ENCODE data around the gene ASIC3.
A peak's percentile ranks its signal among the peaks of the same experiment; 100 is the strongest.

ASIC3 gene

DNA sequence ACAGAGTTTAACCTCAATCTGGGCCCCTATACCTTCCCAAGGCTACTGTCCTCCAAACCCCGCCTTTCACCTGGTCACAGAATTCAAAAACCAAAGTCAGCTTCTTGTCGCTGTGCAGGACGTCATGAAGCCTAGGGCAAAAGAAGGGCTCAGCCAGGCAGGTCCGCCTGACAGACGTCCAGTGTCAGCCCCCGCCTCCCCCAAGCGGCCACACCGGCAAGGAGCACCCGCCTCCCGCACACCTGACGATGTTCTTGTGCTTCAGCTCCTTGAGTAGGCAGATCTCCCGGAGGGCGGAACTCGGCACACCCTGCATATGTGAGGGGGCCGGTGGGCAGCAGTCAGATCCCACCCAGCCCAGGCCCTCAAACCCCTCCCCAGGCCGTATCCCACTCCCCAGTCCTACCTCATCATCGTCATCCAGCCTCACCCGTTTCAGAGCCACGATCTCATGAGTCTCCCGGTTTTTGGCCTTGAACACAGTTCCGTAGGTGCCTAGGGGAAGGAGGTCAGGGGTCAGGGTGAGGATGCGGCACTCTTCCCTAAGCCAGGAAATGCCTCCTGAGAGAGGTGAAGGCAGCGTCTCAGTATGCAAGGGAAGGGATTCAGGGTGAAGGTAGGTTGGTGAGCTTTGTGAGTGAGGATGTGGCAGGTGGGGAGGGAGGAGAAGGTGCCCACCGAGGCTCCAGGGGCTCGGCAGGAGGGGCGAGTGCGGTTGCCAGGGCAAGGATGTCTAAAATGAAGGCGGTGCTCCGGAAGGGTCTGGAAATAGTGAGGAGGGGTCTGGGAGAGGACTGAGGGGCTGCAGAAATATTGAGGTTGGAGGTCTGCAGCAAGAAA is 8.6 kb downstream of the ASIC3 start:
- DNase-seq (ENCODE audit: low read depth in 2 of 2), result no peak

DNA sequence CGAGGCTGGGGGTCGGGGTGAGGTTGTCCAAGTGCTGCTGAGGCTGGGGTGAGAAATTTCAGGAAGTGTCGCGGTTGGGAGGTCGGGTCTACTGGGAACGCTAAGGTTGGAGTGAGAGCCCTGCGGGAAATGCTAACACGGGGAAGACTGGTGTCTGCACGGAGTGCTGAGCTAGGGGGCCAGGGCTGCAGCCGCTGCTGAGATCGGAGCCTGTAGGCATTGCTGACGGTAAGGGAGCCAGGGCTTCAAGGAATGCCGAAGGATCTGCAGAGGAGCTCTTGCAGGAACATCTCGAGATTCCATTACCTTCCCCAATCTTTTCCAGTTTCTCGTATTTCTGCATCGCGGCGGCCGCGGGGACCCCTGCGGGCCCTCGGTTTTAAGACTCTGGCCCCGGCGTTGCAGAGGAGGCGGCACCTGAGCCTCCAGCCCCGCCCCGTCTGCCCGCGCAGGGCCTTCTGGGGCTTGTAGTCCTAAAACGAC is 9.2 kb downstream of the ASIC3 start, which contains the start of gene CDK5:
TSS of gene CDK5 (minus strand) at position 392 of the 483 bp plus-strand sequence. CDS start at position 343, 49 bp downstream.
- no peak for DNase-seq (ENCODE audit: low read depth in 2 of 2)

DNA sequence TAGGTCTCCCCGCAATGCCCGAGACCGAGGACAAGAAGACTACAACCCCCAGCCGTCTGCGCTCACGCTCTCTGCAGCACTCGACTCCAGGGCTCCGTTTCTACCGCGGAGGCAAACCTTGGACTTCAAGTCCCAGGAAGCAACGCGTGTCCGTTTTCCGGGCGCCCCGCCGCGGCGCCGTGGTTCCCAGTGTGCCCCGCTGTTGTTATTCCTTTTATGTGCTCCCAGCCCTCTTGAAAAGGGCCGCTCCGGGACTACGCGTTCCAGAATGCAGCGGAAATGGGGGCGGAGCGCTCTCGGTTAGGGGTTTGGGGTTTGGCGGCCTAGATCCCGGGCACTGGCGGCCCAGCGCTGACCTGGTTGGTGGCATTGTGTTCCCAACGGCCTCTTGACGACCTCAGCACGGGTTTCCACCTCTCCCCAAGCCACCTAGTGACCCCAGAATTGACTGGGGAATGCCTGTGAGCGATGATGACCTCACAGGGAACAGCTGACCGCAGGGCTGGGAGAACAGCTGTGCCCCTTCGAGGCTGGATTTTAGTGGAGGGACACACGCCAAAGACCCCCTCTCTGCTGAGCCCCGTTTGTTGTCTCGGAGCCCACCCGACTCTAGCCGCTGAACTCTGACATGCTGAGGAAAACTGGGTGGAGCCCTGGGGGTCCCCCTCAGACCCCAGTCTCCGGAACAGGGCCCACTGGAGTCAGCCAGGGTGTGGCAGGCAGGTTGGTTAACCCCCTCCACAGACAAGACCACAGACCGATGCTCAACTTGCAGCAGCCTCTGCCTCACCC is 9.9 kb downstream of the ASIC3 start:
- DNase-seq (ENCODE audit: low read depth in 2 of 2), result peak; percentile 87 to 93

DNA sequence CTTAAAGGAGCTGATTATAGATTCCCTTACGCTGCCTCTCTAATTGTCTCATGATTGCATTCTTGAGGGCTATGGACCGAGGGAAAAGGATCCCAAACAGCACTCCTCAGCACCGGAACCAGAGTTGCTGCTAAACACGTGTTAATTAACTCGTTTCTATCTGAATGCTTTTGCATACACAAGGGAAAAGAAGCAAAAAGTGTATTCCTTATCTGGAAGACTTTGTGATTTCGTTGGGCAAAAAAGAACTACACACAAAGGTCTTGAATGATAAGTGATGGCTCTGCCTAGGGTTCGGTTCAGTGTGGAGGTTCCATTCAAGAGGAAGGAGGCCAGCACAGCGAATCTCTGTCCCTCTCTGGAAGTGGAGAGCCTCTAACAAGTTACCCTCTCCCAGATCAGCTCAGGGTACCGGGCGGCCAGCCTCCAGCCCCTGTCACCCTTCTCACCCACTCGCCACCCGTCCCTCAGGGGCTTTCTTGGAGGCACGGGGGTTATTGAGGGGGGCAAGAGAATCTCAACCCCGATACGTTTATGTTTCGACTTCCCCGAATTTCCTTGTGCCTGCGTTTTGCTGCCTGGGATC is 10.5 kb downstream of the ASIC3 start:
- no peak for DNase-seq (ENCODE audit: low read depth in 2 of 2)

DNA sequence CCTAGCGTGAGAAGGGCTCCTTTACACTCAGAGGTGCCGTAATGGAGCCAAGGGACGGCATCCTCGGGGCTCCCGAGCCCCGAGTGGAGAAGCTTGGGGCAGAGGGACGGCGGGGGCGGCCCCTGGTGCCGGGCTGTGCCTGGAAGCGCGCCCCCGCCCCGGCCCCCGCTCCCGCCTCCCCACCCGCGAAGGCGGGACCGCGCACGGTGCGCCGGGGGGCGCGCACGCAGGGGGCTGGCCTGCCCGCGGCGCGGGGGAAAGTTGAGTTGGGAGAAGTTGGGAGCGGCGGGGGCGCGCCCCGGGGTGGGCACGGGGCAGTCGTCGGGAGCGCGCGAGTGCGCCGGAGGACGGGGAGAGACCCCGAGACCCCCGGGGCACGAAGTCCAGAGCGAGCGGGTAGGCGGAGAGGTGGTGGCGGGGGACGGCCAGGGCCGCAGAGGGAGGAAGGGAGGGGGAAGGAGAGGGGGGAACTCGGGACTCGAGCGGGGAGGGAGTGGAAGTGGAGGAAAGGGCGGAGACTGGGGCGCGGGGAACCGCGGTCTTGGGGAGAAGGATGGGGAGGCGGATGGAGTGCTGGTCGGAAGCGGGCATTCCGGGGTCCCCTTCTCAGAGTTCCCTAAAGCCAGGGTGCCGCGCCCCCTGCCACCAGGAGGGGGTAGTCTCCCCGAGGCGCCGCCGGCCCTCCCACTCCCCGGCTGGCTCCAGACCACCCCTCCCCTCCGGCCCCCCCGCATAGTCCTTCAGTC is 11.2 kb downstream of the ASIC3 start, which contains the start of gene SLC4A2:
TSS of gene SLC4A2 (plus strand) at position 223 of the 746 bp plus-strand sequence. CDS start 2,399 bp downstream, outside the sequence.
- peak in 1 of 2 donors; percentile 53 for DNase-seq (ENCODE audit: low read depth in 2 of 2)

DNA sequence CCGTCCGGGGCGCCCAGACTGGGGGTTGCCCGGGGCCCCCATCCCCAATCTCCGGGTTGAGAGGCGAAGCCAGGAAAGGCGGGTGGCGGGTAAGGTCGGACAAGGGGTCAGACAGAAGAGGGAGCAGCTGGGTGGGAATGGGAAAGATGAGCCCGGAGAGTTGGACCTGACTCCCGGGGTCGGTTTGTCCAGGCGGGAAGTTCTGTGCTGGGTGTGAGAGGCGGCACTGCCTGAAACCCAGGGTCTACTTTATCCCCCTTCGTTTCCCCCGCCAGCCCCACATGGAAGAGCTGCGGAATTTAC is 11.7 kb downstream of the ASIC3 start:
- DNase-seq (ENCODE audit: low read depth in 2 of 2), result no peak

DNA sequence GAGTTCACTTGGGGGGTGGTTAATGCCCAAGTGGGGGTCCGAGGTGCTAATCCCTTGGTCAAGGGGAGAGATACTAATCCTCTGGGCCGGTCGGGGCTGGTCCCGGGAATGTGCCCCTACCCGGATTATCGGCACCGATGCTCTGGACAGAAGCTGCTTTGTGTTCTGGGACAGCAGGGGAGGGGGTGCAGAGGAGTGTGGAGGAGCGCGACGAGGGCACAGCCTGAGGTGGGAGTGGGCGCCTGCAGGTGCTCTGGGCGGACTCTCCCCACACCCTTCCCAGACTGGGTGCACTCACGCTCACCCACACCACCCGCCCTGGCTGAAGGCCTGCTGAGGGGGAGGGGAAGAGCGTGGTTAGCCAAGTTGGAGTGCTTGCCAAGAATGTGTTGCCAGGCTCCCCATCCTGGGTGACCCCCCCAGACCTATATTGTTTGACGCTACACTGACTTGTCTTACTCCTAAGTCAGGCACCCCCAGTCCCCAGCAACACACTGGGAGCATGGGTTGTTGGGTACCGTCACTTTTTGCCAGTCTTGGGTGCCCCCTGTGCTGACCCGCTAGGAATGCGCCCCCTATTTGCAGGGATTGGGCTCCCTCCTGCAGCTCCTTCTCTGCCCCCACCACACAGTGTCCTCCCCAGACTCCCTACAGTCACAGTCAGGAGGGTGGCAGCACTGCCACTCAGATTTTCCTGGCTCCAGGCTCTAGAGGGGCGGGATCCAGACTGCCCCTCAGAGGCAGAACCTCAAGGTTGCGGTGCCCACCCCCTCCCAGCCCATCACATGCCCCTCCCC is 12.3 kb downstream of the ASIC3 start:
- no peak for DNase-seq (ENCODE audit: low read depth in 2 of 2)

DNA sequence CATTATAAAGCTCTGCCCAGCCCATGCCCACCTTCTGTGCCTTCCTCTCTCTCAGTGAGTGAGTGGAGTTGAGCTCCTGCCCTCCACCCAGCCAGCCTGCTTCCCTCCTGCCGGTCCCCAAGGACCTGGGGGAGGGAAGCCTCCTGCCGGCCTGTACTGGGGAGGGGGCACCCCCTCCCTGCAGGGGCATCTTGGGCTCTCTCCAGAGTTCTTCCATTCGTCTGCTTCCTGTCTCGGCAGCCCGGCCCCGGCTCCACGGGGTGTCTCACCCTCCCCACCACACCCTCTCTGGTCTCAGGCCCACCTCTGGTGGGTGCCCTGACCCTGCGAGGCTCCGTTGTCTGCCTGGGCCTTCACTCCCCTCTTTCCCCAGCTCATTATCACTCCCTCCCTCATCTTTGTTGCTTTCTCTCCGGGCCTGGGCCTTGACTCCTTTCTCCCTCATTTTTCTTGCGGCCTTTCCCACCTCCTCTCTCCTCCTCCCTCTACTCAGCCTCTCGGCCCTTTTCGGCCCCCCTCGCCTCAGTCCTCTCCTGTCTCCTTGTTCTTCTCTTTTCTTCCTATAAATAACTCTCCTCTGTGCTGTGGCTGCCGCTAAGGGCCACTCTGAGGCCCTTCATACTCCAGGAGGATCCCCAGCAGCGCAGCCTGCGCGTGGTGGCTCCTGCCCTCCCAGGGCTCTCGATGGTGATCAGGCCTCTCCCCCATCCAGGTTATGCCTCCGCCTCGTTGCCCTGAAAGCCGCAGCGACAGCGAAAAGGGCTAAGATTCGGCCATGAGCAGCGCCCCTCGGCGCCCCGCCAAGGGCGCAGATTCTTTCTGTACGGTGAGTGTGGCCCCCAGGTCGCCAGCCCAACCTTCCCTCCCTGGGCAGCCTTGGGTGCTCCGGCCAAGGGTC is 13.1 kb downstream of the ASIC3 start:
- no peak for DNase-seq (ENCODE audit: low read depth in 2 of 2)

DNA sequence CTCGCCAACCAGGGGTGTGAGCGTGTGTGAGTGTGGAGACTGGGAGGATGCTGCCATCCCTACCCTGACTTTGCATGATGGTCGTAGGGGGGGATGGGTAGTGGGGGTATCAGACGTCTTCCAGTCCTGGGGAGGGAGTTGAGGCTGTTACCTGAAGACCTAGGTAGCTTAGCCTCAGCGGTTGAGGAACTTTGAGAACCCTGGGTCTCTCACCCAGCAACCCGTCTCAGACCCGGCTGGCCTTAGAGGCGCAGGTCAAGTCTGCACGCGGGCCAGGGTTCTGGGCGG is 13.7 kb downstream of the ASIC3 start:
- DNase-seq (ENCODE audit: low read depth in 2 of 2), result no peak

DNA sequence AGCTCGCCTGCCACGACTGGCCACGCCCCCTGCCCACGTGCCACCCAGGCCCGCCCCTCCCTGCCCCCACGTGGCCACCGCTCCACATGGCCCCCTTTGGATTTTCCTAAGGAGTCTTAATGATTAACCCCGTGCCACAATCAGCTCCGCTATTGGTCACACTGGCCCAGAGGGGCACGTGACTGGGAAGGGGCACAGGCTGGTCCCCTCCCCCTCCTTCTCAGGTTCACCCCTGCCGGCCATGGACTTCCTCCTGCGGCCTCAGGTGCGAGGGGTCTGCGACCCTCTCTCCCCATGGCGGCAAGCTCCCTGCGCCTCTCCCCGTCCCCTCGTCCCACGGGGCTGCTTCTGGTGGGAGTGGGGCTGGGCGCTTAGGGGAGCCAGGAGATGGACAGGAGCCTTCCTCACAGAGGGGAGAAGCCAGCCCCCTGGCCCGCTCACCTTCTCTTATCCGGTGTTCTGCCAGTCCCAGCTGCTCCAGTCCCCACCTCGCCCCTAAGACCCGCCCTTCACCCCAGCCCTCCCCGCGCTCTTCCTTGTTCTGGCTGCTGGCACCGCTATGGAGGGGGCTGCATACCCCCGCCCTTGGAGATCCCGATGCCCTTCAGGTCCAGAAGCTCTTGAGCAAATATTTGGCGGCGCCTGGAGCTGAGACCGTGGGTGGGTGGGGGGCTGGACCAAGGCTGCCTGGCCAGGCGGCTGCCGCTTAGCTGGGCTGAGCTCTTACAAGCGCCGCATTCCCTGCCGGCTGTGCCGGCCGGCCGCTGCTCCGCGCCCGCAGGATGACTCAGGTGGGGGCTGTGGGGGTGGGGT is 14.3 kb downstream of the ASIC3 start:
- no peak for DNase-seq (ENCODE audit: low read depth in 2 of 2)

DNA sequence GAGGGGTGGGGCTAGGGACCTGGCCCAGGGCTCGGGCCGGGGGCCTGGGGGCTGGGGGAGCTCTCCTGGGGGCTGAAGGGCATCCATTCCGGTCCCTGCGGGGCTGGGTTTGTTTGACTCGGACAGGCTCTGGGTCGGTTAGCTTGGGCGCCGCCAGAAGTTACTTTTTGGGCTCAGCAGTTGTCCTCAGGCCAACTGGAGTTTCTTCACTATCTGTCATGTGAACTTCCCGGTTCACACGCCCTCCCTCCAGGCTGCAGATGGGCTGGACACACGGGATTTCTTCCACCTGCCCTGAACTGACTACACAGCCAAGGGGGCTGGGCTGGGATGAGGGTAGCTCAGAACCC is 14.9 kb downstream of the ASIC3 start:
- DNase-seq (ENCODE audit: low read depth in 2 of 2), result no peak

DNA sequence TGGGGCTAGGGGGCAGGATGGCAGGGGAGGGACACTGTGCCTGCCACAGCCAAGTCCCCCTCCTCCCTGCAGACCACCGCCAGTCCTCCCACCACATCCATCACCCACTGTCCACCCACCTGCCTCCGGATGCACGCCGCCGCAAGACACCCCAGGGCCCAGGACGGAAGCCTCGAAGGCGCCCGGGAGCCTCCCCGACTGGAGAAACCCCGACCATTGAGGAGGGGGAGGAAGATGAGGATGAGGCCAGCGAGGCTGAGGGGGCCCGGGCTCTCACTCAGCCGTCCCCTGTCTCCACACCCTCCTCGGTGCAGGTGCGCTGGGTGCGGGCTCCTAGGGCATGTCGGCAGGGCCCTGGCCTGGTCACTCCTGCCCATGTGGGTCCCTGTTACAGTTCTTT is 16.1 kb downstream of the ASIC3 start:
- DNase-seq (ENCODE audit: low read depth in 2 of 2), result no peak

DNA sequence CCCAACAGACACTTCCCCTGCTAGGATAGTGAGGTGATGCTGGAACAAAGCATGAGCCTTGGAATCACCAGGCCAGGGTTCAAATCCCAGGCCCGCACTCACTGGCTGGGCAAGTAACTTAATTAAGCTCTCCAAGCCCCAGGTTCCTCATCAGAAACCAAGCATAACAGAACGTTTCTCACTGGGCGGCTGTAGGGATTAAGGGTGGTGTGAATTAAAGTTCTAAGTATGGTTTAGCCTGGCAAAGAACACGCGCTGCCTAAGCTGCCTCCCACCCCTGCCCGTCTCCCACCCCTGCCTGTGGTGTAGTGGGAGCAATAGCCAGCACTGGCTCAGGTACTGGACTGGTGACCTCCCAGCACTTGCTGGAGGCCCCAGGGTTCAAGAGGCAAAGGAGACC is 16.7 kb downstream of the ASIC3 start:
- DNase-seq (ENCODE audit: low read depth in 2 of 2), result no peak

DNA sequence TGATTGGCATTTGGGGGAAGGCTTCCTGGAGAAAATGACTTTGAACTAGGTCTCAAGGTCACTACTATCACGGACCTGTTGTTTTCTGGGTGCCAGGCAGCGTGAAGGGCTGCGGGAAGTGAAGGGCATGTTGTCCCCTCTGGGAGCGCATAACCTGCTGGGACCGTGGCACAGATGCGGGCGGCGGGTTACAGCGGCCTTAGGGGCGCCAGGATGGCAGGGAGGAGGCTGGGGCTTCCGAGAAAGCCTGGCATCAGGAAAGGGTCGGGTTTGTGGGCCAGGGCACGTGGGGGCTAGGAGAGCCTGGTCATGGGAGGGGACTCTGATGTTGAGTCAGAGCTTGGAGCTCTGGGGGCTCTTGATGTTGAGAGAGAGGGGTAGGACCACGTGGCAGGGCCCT is 17.2 kb downstream of the ASIC3 start:
- DNase-seq (ENCODE audit: low read depth in 2 of 2), result no peak

DNA sequence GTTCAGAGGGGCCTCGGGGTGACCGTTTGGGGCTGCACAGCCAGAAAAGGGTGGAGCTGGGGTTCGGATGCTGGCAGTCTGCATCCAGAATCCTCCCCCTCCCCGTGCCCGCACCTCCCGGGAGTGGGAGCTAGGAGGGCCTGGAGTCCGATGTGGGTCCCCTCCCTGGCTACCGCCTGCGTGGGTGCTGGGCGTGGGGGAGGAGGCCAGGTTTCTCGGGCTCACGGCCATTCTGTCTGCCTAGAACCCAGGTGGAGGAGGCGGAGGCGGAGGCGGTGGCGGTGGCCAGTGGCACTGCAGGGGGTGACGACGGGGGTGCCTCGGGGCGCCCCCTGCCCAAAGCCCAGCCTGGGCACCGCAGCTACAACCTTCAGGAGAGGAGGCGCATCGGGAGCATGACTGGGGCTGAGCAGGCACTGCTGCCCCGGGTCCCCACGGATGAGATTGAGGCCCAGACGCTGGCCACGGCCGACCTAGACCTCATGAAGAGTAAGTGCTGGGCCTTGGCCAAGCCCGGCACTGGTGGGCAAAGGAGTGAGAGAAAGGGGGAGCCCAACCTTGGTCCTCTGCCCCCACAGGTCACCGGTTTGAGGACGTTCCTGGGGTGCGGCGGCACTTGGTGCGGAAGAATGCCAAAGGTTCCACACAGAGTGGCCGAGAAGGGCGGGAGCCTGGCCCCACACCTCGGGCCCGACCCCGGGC is 18.1 kb downstream of the ASIC3 start:
- no peak for DNase-seq (ENCODE audit: low read depth in 2 of 2)

DNA sequence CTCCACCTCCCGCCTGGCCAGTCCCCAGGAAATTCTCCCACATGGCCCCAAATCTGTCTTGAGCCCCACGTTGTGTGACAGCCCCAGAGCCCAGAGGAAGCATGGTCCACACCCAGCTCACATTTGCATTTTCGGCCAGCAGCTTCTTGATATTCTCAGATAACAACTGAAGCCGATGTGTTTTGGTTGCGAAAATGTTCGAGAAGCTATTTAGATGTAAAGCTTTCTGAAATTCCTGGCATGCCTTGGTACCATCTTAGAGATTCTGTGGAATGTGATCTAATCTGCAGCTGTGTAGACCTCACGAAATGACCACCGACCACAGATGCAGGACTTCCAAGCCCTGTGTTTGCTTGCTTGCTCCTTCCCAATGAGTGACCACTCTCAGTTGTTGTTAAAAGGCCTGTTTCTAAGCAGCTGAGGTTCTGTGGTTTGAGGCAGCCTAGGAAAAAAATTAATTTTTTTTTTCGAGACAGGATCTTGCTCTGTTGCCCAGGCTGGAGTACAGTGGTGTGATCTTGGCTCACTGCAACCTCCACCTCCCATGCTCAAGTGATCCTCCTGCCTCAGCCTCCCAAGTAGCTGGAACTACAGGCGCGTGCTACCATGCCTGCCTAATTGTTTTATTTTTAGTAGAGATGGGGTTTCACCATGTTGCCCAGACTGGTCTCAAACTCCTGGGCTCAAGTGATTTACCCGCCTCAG is 19.9 kb downstream of the ASIC3 start:
- DNase-seq (ENCODE audit: low read depth in 2 of 2), result no peak

DNA sequence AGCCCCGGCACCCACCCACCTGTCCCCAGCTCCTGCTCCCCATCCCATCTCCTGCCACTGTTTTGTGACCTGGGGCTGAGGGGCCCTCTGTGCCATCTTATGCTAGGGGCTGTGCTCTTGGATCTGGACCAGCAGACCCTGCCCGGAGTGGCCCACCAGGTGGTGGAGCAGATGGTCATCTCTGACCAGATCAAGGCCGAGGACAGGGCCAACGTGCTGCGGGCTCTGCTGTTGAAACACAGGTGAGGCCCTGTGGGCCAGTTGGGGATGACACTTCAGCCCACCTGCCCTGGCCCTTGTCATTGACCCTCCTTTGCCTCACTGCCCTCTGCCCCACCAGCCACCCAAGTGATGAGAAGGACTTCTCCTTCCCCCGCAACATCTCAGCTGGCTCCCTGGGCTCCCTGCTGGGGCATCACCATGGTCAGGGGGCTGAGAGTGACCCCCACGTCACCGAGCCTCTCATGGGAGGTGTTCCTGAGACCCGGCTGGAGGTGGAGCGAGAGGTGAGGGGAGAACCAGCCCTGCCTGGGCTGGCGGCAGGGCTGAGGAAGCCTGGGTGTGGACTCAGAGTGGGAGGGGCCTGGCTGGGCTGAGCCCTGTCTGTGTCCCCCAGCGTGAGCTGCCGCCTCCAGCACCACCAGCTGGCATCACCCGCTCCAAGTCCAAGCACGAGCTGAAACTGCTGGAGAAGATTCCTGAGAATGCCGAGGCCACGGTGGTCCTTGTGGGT is 21.7 kb downstream of the ASIC3 start:
- DNase-seq (ENCODE audit: low read depth in 2 of 2), result no peak
